HG02759 (cell line): ENCODE results near the gene HES4.
"Not testable (repeated sequence)": the region's sequence is repeated elsewhere in the genome, so short reads cannot be mapped to it uniquely, and the experiment has no call there.

ENCODE experiments used
- ATAC-seq: cut with Tn5 transposase; IDR thresholded peaks from one replicate; pipeline ENCODE4 v1.9.1; 2021; ENCODE audit warnings: mild to moderate bottlenecking, moderate library complexity; ENCODE audit not compliant: unreplicated experiment

The HES4 gene

DNA sequence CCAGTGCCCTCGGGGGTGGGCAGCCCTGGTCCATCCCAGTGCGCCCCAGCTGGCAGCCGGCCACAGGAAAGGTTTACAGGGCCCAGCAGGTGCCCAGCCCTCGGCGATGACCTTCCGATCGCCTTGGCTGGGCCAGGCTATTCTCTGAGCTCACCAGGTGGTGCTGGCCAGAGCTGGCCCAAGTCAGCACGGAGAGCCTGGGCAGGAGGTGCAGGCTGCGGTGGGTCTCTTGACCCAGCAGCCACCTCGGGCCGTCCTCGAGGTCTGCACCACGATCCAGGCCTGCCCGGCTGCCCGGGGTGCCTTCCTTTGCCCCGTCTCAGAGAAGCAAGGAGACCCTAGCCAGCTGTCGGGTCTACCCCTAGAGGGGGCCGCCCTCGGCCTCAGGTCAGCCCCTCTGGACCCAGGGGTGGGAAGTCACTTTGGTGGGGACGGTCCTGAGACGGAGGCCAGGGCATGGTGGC lies 18.4 kb downstream of the HES4 start:
- ATAC-seq: no peak

GRCh38 chr1:980602-981395 lies 19.1 kb downstream of the HES4 start:
- no peak for ATAC-seq

GRCh38 chr1:980137-980571 lies 19.7 kb downstream of the HES4 start:
- ATAC-seq: no peak

DNA sequence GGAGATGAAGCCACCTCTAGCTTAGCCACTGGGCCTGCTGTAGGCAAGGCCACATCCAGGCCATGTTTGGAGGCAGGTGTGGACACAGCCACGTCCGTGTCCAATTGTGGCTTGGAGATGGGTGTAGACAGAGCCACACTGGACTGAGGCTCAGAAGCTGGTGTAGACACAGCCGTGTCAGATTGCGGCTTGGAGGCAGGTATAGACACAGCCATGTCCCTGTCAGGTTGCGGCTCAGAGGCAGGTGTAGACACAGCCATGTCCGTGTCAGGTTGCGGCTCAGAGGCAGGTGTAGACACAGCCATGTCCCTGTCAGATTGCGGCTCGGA lies 20.2 kb downstream of the HES4 start:
- no peak for ATAC-seq

GRCh38 chr1:978835-979743 lies 20.8 kb downstream of the HES4 start:
- ATAC-seq: no peak

DNA sequence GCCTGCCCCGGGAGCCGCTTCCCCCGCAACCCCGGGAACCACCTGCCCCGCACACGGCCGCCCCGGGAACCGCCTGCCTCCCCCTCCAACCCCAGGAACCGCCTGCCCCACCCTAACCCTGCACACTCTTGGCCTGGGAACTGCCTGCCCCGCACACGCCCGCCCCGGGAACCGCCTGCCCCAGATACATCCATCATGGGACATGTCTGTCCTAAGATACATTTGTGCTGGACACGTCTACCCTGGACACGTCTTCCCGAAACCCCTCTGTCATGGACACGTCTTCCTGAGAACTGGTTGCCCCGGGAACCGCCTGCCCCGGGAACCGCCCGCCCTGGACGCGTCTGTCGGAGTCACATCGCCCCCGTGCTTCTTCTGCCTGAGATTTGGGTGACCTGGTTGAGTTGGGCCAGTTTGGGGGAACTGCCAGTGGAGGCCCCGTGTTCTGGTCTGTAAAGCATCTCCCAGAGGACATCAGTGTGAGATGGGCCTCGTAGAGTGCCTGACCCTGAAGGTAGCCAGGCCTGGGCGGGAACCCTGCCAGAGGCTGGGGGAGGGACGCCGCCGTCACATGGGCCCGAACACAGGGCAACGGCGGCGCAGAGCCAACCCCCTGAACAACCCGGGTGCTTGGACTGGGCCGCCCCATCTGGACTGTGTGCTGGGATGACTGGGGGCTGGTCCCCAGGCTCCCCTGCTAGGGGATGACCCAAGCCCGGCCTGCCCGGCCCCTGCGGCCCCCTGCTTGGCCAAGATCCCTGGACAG lies 21.6 kb downstream of the HES4 start:
- no peak for ATAC-seq

- ATAC-seq: not testable (repeated sequence)
These were observed 23.1 kb downstream of the HES4 start for GRCh38 chr1:976791-977190.

DNA sequence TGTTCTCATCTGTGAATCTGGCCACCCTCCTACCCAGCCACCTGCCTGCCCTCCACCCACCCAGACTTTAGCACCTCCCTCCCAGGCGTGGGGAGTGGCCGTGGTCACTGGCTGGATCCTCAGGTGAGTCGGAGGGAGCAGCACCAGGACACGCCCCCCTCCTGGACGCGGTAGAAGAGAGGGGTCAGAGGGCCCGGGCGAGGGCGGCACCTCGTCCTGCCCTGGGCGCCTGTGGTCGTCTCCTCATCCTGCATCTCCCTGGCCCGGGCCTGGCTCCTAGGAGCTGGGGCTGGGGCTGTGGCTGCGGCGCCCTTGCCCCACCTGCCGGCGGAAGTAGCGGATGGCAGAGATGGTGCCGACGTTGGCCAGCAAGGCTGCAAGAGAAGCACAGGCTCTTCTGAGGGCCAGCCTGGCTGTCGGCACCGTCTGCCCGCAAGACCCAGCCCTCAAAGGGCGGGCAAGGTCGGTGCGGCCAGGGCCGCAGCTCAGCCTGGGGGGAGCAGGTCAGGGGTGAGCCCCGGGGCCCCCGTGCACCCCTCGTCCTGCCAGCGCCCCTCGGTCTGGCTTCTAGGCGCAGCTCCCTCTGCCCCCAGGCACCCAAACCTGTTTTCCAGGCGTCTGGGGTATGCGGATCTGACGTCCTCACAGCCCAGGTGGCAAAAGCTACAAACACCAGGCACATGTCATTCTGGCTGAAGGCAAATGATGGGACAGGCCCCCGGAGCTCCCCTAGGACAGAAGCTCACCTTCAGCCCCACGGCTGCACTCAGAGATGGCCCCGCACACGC lies 23.8 kb downstream of the HES4 start:
- ATAC-seq: no peak

DNA sequence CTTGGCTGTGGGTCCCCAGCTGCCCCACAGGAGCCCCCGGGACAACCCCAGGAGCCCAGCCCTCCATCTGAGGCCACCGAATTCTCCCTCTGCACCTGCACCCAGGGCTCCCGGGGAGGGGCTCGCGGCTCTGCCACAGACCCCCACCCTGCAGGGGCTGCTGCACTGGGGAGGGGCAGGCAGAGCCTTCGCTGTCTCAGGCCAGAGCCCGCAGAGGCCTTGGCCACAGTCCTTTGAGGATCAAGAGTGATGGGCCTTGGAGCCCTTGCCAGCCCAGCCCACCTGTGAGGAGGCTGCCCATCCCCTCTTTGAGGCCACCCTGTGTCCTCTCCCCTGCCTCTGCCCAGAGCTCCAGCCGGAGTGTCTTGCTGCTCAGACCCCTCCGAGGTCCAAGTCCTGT lies 24.5 kb downstream of the HES4 start:
- ATAC-seq: no peak

- ATAC-seq: no peak
These were observed 25.1 kb downstream of the HES4 start for GRCh38 chr1:974687-975328.

DNA sequence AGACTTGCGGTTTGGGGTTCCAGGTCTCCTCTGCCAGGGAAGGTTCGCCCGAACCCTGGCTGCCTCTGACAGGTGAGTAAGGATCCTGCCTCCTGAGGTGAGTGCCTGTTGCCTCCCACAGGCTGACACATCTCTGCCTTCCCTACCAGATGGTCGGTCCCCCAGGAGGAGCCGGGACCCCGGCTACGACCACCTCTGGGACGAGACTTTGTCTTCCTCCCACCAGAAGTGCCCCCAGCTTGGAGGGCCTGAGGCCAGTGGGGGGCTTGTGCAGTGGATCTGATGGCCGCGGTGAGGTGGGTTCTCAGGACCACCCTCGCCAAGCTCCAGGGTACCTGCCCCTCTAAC lies 25.6 kb downstream of the HES4 start:
- ATAC-seq: no peak

DNA sequence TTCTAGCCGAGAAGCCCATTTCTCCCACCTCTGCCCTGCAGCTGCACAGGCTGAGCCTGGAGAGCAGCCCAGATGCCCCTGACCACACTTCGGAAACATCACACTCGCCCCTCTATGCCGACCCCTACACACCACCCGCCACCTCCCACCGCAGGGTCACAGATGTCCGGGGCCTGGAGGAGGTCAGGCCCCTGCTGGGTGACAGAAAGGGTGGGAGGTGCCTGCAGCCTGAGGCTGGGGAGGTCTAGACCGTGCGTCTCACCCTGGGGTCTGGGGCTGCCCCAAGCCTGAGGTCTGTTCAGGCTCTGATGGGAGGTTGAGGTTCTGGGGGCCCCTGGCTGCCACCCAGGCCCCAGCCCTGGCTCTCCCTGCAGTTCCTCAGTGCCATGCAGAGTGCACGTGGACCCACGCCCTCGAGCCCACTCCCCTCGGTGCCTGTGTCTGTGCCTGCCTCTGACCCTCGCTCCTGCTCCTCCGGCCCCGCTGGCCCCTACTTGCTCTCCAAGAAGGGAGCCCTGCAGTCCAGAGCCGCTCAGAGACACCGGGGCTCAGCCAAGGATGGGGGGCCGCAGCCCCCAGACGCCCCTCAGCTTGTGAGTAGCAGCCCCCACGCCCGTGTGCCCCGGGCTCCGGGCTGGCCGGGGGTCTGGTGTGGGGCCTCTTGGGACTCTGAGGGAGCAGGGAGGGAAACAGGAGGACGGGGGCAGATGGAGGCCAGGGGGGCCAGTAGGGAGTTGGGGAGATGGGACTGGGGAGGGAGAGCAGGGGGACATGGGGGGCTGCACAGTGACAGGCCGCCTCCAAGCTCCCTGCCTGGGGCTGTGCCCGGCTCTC lies 26.2 kb downstream of the HES4 start:
- ATAC-seq: no peak

DNA sequence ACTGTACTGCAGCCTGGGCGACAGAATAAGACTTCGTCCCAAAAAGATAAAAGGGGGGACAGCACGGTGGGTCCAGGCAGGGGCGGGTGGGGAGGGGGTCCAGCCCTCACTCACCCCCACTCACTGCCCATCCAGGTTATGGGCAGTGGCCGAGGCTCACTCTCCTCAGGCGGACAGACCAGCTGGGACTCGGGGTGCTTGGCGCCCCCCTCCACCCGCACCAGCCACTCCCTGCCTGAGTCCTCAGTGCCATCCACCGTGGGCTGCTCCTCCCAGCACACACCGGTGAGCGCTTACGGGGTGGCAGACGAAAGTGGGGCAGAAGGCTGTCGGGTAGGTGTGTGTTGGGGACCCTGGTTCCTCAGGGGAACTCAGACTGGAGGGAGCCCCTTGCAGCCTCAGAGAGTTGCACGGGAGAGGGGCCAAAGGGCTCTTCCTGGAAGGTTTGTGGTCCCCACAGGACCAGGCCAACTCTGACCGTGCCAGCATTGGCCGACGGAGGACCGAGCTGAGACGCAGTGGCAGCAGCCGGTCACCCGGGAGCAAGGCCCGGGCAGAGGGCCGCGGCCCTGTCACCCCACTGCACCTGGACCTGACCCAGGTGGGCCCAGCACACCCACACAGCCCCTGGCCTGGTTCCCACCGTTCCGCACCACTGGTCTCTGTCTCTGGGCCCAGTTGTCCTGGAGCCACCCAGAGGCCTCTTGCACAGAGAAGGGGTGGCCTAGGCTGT lies 27.0 kb downstream of the HES4 start:
- no peak for ATAC-seq

DNA sequence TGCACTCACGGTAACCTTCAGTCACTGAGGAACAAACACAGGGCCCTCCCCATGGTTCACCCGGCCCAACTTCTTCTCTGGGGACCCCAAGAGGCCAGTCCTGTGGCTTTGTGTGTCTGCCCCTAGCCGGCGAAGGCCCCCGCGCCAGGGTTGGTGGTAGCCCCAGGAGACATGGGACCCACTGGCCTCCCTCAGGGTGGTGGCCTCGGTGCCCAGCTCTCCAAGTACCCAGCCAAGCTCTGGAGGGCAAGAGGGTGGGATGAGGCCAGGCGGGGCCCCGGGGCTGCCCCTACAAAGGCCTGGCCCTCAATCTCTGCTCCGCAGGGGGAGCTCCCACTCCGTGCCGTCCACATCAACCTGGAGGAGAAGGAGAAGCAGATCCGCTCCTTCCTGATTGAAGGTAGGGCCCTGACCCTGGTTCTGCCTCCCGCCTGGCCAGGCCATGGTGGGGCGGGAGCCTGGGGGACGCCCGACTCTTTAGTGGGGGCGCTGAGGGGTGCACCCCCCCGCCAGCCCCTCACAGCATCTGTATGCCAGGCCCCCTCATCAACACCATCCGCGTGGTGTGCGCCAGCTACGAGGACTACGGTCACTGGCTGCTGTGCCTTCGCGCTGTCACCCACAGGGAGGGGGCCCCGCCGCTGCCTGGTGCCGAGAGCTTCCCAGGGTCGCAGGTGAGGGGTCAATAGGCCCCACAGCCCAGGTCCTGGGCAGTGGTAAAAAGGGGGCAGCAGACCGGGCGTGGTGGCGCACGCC lies 28.0 kb downstream of the HES4 start:
- no peak for ATAC-seq

- ATAC-seq: no peak
These were observed 28.7 kb downstream of the HES4 start for GRCh38 chr1:970973-971730.

DNA sequence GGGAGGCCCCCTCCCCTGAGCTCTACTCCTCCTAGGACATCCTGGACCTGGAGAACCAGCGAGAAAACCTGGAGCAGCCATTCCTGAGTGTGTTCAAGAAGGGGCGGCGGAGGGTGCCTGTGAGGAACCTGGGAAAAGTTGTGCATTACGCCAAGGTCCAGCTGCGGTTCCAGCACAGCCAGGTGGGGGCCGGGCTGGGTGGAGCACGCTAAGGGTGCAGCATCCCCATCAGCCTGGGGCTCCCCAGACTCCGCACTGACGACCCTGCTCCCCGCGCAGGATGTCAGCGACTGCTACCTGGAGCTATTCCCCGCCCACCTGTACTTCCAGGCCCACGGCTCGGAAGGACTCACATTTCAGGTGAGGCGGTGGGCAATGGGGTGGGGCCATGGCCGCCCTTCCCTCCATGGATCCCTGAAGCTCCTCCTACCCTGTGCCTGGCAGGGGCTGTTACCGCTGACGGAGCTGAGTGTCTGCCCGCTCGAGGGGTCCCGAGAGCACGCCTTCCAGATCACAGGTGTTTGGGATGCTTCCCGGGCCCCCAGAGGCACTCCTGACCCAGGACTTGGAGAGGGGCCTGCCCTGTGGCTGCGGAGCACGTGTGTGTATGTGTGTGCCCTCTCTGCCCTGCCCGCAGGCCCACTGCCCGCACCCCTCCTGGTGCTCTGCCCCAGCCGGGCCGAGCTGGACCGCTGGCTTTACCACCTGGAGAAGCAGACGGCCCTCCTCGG lies 29.5 kb downstream of the HES4 start:
- no peak for ATAC-seq
